SK-N-SH (cell line): ENCODE data around the gene AKAP12. TPM values are rescaled to one million over a fixed set of nuclear protein-coding genes. Genes with fewer than 3 reads are reported as not detected.
"Not testable (repeated sequence)": the region's sequence is repeated elsewhere in the genome, so short reads cannot be mapped to it uniquely, and the experiment has no call there.

ENCODE experiments used
- CTCF ChIA-PET: fragments of 300-600, 350-600 bp; formaldehyde crosslinking; extraction: SDS; loops from one replicate; lab custom pipeline; 2021; lab: Yijun Ruan, JAX
- POLR2A ChIA-PET: fragments of 350-600 bp; sonication (Branson Sonifier 250); formaldehyde crosslinking; extraction: SDS; loops from one replicate; lab custom pipeline; 2020; ENCODE audit warnings: antibody characterized with exemption, inconsistent platforms; lab: Yijun Ruan, JAX
- DNase-seq: peaks from one replicate; pipeline ENCODE4 v3.0.0; 2012
- H2AFZ ChIP-seq: fragments of 200-600 bp; sonication (generic); 2 replicates; pipeline ENCODE4 v1.8.1; 2016; ENCODE audit warnings: antibody characterized with exemption, mild to moderate bottlenecking, low read depth
- H3F3A ChIP-seq: fragments of 200-600 bp; sonication (generic); replicated peaks from 2 replicates; pipeline ENCODE3; 2016; ENCODE audit warnings: antibody characterized with exemption, mild to moderate bottlenecking; ENCODE audit not compliant: insufficient read depth
- H3K27ac ChIP-seq, 2 experiments: fragments of 200-500 bp in 1 of 2; fragments of 200-600 bp in 1 of 2; sonication (Bioruptor generic) in 1 of 2; sonication (generic), shearing (Covaris generic) in 1 of 2; 2 replicates each; pipeline versions ENCODE4 v1.5.1 to v1.6.1; 2014 to 2016; ENCODE audit warnings: low read depth in 2 of 2, inconsistent platforms in 1 of 2, low read length in 1 of 2, mild to moderate bottlenecking in 1 of 2, mixed read lengths in 1 of 2
- H3K27me3 ChIP-seq: fragments of 200-600 bp; sonication (generic), shearing (Covaris generic); 2 replicates; pipeline ENCODE4 v1.6.1; 2016; ENCODE audit warnings: mixed run types; ENCODE audit not compliant: insufficient read depth
- H3K36me3 ChIP-seq, 2 experiments: fragments of 200-500 bp in 1 of 2; fragments of 200-600 bp in 1 of 2; sonication (Bioruptor generic) in 1 of 2; sonication (generic) in 1 of 2; replicated peaks in 1 of 2; 2 replicates each; pipeline versions ENCODE3 to v1.5.1; 2014 to 2016; ENCODE audit warnings: low read length in 1 of 2, mild to moderate bottlenecking in 1 of 2; ENCODE audit not compliant: insufficient read depth in 2 of 2, control insufficient read depth in 1 of 2
- H3K4me1 ChIP-seq, 2 experiments: fragments of 200-500 bp in 1 of 2; fragments of 200-600 bp in 1 of 2; sonication (Bioruptor generic) in 1 of 2; sonication (generic), shearing (Covaris generic) in 1 of 2; 2 replicates each; pipeline versions ENCODE4 v1.5.1 to v1.6.1; 2014 to 2016; ENCODE audit warnings: low read depth in 1 of 2, low read length in 1 of 2, mixed run types in 1 of 2; ENCODE audit not compliant: insufficient read depth in 2 of 2, control insufficient read depth in 1 of 2
- H3K4me2 ChIP-seq: fragments of 200-600 bp; sonication (generic), shearing (Covaris generic); 2 replicates; pipeline ENCODE4 v1.6.1; 2017; ENCODE audit warnings: mixed run types
- H3K4me3 ChIP-seq, 2 experiments: fragments of 200-500 bp in 1 of 2; fragments of 200-600 bp in 1 of 2; sonication (Bioruptor generic) in 1 of 2; sonication (generic), shearing (Covaris generic) in 1 of 2; 2 replicates each; pipeline versions ENCODE4 v1.5.1 to v1.8.1; 2014 to 2016; ENCODE audit warnings: low read depth in 2 of 2, inconsistent platforms in 1 of 2, low read length in 1 of 2, mild to moderate bottlenecking in 1 of 2, mixed read lengths in 1 of 2, moderate library complexity in 1 of 2
- H3K79me2 ChIP-seq: fragments of 200-600 bp; sonication (generic); 2 replicates; pipeline ENCODE4 v1.8.1; 2017; ENCODE audit warnings: mild to moderate bottlenecking; ENCODE audit not compliant: insufficient read depth
- H3K9ac ChIP-seq: fragments of 200-600 bp; sonication (generic); 2 replicates; pipeline ENCODE4 v1.6.1; 2017; ENCODE audit warnings: mixed run types
- H3K9me2 ChIP-seq: fragments of 200-600 bp; sonication (generic); 2 replicates; pipeline ENCODE4 v1.6.1; 2017; ENCODE audit warnings: mixed run types
- H3K9me3 ChIP-seq: fragments of 200-600 bp; sonication (generic); 2 replicates; pipeline ENCODE4 v1.6.1; 2017; ENCODE audit warnings: mixed run types, mild to moderate bottlenecking, moderate library complexity
- H4K20me1 ChIP-seq: fragments of 200-600 bp; sonication (generic); 2 replicates; pipeline ENCODE4 v1.6.1; 2017; ENCODE audit warnings: mild to moderate bottlenecking, mixed run types; ENCODE audit not compliant: insufficient read depth
- FOXJ3 ChIP-seq: sonication (generic); formaldehyde crosslinking; IDR thresholded peaks from 2 replicates; pipeline ENCODE4 v1.5.1; 2020; ENCODE audit warnings: mild to moderate bottlenecking, missing genetic modification reagents
- POLR2AphosphoS5 ChIP-seq: IDR thresholded peaks from 2 replicates; pipeline ENCODE4 v1.6.1; 2012; ENCODE audit warnings: low read depth, low read length
- TEAD4 ChIP-seq: IDR thresholded peaks from 2 replicates; pipeline ENCODE4 v1.4.0; 2012; ENCODE audit warnings: mild to moderate bottlenecking, borderline replicate concordance; ENCODE audit not compliant: insufficient read depth
- WGBS: methylation state at CpG from one replicate; pipeline ENCODE4 v1.1.6; 2017; ENCODE audit warnings: low lambda C conversion rate; 5-methylcytosine and 5-hydroxymethylcytosine counted together
- polyA plus RNA-seq, 3 experiments: library from polyadenylated mRNA; depleted of rRNA; stranded (reverse); fragments of >200 nt; gene quantifications; 2 replicates each; pipeline ENCODE4 v1.2.3, GENCODE V29; 2012
- TF ChIP-seq, protein P1 (sequence below): IDR thresholded peaks from 2 replicates; pipeline ENCODE4; 2012
- TF ChIP-seq, protein P2 (sequence below): IDR thresholded peaks from 2 replicates; pipeline ENCODE4 v1.6.1; 2012; ENCODE audit warnings: mild to moderate bottlenecking, low read depth, low read length, moderate library complexity
- TF ChIP-seq, protein P3 (sequence below): IDR thresholded peaks from 2 replicates; pipeline ENCODE4 v1.4.0; 2012; ENCODE audit warnings: low read depth

Gene AKAP12
- polyA plus RNA-seq, 1 of the 3 experiments (the other 2 are of a cell fraction): 46.5 TPM

DNA sequence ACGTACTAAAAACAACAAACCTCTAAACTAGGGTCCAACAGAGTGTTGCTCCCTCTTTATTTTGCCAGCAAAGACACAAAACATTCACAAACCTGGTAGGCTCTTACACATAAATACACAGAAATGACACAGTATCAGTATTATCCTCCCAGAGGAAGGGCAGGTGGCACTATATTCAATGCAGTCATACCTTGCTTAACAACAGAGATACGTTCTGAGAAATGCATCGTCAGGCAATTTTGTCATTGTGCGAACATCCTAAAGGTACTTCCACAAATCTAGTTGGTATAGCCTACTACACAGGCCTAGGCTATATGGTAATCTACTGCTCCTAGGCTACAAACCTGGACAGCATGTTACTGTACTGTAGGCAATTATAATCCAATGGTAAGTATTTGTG is 142.0 kb downstream of the AKAP12 start:
- no peaks in the 10 kb centered on the region for H3K27me3 ChIP-seq
- H3K4me2 ChIP-seq: no peak overlapping the region
- H3F3A ChIP-seq: peaks cover 13% of the 10 kb centered on the region
- ChIA-PET POLR2A (no interaction called here), CTCF (no interaction called here)
- peaks cover 82% of the 10 kb centered on the region for H3K79me2 ChIP-seq
- H3K36me3 ChIP-seq: no peaks in the 10 kb centered on the region
- no peak overlapping the region for H3K27ac ChIP-seq
- H3K9me2 ChIP-seq: no peaks in the 10 kb centered on the region
- H3K9me3 ChIP-seq: no peaks in the 10 kb centered on the region
- no peaks in the 10 kb centered on the region for H4K20me1 ChIP-seq
- no peak for TF ChIP-seq FOXJ3 (CRISPR knock-in tag)
- TF ChIP-seq, protein P1, sequence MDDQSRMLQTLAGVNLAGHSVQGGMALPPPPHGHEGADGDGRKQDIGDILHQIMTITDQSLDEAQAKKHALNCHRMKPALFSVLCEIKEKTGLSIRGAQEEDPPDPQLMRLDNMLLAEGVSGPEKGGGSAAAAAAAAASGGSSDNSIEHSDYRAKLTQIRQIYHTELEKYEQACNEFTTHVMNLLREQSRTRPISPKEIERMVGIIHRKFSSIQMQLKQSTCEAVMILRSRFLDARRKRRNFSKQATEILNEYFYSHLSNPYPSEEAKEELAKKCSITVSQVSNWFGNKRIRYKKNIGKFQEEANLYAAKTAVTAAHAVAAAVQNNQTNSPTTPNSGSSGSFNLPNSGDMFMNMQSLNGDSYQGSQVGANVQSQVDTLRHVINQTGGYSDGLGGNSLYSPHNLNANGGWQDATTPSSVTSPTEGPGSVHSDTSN: no peak
- TF ChIP-seq, protein P2, sequence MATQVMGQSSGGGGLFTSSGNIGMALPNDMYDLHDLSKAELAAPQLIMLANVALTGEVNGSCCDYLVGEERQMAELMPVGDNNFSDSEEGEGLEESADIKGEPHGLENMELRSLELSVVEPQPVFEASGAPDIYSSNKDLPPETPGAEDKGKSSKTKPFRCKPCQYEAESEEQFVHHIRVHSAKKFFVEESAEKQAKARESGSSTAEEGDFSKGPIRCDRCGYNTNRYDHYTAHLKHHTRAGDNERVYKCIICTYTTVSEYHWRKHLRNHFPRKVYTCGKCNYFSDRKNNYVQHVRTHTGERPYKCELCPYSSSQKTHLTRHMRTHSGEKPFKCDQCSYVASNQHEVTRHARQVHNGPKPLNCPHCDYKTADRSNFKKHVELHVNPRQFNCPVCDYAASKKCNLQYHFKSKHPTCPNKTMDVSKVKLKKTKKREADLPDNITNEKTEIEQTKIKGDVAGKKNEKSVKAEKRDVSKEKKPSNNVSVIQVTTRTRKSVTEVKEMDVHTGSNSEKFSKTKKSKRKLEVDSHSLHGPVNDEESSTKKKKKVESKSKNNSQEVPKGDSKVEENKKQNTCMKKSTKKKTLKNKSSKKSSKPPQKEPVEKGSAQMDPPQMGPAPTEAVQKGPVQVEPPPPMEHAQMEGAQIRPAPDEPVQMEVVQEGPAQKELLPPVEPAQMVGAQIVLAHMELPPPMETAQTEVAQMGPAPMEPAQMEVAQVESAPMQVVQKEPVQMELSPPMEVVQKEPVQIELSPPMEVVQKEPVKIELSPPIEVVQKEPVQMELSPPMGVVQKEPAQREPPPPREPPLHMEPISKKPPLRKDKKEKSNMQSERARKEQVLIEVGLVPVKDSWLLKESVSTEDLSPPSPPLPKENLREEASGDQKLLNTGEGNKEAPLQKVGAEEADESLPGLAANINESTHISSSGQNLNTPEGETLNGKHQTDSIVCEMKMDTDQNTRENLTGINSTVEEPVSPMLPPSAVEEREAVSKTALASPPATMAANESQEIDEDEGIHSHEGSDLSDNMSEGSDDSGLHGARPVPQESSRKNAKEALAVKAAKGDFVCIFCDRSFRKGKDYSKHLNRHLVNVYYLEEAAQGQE: no peak
- no peak overlapping the region for H3K4me3 ChIP-seq
- no peak overlapping the region for H2AFZ ChIP-seq
- 93% methylated on average over 4 of the region's 4 CpGs for WGBS
- H3K4me1 ChIP-seq: peaks cover 0 to 3% of the 10 kb centered on the region in 2 experiments; a peak in 1 of 4 replicates
- DNase-seq: no peak
- no peak overlapping the region for H3K9ac ChIP-seq

DNA sequence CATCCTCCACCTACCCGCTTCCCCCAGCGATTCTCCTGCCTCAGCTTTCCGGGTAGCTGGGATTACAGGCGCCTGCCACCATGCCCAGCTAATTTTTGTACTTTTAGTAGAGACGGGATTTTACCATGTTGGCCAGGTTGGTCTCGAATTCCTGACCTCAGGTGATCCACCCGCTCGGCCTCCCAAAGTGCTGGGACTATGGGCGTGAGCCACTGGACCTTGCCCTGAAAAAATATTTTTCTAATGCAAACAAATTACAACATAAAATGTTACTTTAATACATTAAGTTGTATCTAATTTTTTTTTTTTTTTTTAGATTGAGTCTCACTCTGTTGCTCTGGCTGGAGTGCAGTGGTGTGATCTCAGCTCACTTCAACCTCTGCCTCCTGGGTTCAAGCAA is 142.9 kb downstream of the AKAP12 start:
- WGBS: 98% methylated on average over 9 of the region's 9 CpGs
- H3F3A ChIP-seq: peaks cover 13% of the 10 kb centered on the region
- H3K4me3 ChIP-seq, H3K9me3 ChIP-seq, H3K36me3 ChIP-seq, H2AFZ ChIP-seq, H3K9me2 ChIP-seq, DNase-seq, H3K4me2 ChIP-seq, H3K9ac ChIP-seq, H3K4me1 ChIP-seq, H3K27ac ChIP-seq, POLR2A ChIA-PET, H4K20me1 ChIP-seq, H3K27me3 ChIP-seq, CTCF ChIA-PET: not testable (repeated sequence)
- H3K79me2 ChIP-seq: peaks cover 84% of the 10 kb centered on the region

DNA sequence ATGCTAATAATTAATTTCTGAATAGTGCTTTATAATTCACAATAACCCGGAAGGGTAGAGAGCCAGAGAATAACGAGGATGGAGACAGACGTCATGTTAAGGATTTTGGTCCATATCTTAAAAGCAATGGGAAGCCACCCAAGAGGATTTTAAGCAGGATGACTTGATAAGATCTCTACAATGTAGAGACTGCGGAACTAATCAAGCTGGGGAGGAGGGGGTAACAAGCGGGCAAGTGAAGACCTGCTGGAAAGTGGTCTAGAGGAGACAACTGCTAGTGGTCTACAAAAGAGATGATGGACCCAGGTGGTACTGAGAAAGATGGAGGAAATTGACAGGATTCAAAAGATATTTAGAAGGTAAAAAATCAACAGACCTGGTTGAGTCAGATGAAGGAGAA is 144.4 kb downstream of the AKAP12 start:
- WGBS: 95% methylated on average over 5 of the region's 5 CpGs
- Histone ChIP-seq H4K20me1 (no peaks in the 10 kb centered on the region), H3K9me2 (no peaks in the 10 kb centered on the region), H3K27me3 (no peaks in the 10 kb centered on the region), H3K4me1 (peaks cover 13 to 17% of the 10 kb centered on the region in 2 experiments; a peak in 3 of 4 replicates), H3K4me2 (no peak overlapping the region), H3K27ac (no peak overlapping the region), H3K9ac (no peak overlapping the region), H3K79me2 (peaks cover 87% of the 10 kb centered on the region), H2AFZ (no peak overlapping the region), H3K4me3 (no peak overlapping the region), H3F3A (peaks cover 6% of the 10 kb centered on the region), H3K36me3 (peaks cover 2 to 5% of the 10 kb centered on the region in 2 experiments), H3K9me3 (no peaks in the 10 kb centered on the region)
- TF ChIP-seq TEAD4 (no peak), POLR2AphosphoS5 (no peak)
- TF ChIP-seq, protein P3, sequence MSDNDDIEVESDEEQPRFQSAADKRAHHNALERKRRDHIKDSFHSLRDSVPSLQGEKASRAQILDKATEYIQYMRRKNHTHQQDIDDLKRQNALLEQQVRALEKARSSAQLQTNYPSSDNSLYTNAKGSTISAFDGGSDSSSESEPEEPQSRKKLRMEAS: no peak
- POLR2A ChIA-PET: no interaction called here
- DNase-seq: no peak
- CTCF ChIA-PET: interaction anchor here (1.2 to 1.4 kb wide), 2 partner anchors 22 to 60 kb away, joined by 3 to 4 read pairs; no protein-coding TSS in a partner anchor
